ENCODE measurements around the gene GSK3B. TPM values are rescaled to one million over a fixed set of nuclear protein-coding genes. Genes with fewer than 3 reads are reported as not detected.
A peak's percentile ranks its signal among the peaks of the same experiment; 100 is the strongest.

Gene GSK3B
- total and polyA plus RNA-seq, 7 donors: 9.1 to 43.2 (median 34.5) TPM

- DNase-seq: no peak
- intact Hi-C loops (cut with DNase I): no loop called here
- 80 to 87% (median 85%) methylated on average over 2 of the region's 2 CpGs for WGBS, 3 donors
Measured at GRCh38 chr3:119937229-119937628, 157.0 kb downstream of the GSK3B start.

GRCh38 chr3:119934249-119934648 lies 160.0 kb downstream of the GSK3B start:
- Histone ChIP-seq H3K27me3 (ENCODE audit: insufficient read depth in 3 of 3, low read length in 2 of 3) (no peaks in the 10 kb centered on the region), H3K4me1 (peaks cover 5% of the 10 kb centered on the region), H3K4me3 (no peak overlapping the region), H3K27ac (no peak overlapping the region), H3K36me3 (ENCODE audit: insufficient read depth in 1 of 2, low read depth in 1 of 2) (no peaks in the 10 kb centered on the region), H3K9me3 (no peaks in the 10 kb centered on the region)
- TF ChIP-seq CTCF (IDR thresholded peaks at IDR 0.05): no peak
- DNase-seq (no peak), ATAC-seq (no peak)
- 78 to 87% (median 79%) methylated on average over 3 of the region's 3 CpGs for WGBS, 3 donors
- intact Hi-C loops (cut with DNase I): no loop called here

More at GRCh38 chr3:119937229-119937628, 157.0 kb downstream of the GSK3B start:
- ATAC-seq: no peak
- Histone ChIP-seq H3K27ac (no peak overlapping the region), H3K9me3 (no peaks in the 10 kb centered on the region), H3K4me3 (no peak overlapping the region), H3K27me3 (ENCODE audit: insufficient read depth in 3 of 3, low read length in 2 of 3) (no peaks in the 10 kb centered on the region), H3K36me3 (ENCODE audit: insufficient read depth in 1 of 2, low read depth in 1 of 2) (no peaks in the 10 kb centered on the region), H3K4me1 (no peaks in the 10 kb centered on the region)
- no peak for TF ChIP-seq CTCF (IDR thresholded peaks at IDR 0.05)

DNA sequence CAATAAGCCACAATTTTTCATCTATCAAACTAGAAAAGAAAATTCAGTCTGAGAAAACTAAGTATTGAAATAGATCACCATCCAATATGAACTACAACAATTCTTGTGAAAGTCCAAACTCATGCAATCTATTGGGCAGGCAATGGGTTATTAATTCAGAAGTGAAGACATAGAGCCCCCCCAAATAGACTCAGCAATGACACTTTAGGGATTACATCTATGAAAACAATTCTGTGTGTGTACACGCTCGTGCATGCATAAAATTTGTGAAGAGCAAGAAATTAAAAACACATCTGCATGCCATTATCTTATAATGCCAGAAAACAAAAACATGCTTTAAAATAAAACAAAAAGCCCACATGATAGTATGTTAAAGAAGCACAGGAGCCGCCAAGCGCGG lies 161.0 kb downstream of the GSK3B start:
- H3K9me3 ChIP-seq: no peaks in the 10 kb centered on the region
- no peak for ATAC-seq
- no peak overlapping the region for H3K27ac ChIP-seq
- no peak for TF ChIP-seq CTCF (IDR thresholded peaks at IDR 0.05)
- H3K27me3 ChIP-seq (ENCODE audit: insufficient read depth in 3 of 3, low read length in 2 of 3): no peaks in the 10 kb centered on the region
- DNase-seq: no peak
- no peaks in the 10 kb centered on the region for H3K36me3 ChIP-seq (ENCODE audit: insufficient read depth in 1 of 2, low read depth in 1 of 2)
- no peak overlapping the region for H3K4me3 ChIP-seq
- 83 to 91% (median 89%) methylated on average over 5 of the region's 5 CpGs for WGBS, 3 donors
- intact Hi-C loops (cut with DNase I): no loop called here
- peaks cover 5% of the 10 kb centered on the region for H3K4me1 ChIP-seq

DNA sequence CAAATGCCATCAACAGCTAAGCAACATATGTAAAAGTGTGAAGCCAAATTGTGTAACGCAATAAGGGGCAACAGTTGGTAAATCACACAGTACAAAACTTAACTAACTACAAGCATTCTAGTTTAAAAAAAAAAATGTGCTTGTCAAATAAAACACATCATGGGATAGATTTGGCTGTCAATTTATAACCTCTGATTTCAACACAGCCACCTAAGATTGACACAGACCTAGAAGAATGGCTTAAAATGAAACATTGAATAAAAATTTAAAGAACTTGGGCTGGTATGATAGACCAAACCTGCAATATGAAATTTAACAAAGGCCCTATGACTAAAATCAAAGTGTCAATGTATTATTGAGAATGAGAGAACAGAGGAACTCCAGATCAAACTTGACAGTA lies 164.0 kb downstream of the GSK3B start:
- Histone ChIP-seq H3K4me3 (no peak overlapping the region), H3K27ac (no peak overlapping the region), H3K27me3 (ENCODE audit: insufficient read depth in 3 of 3, low read length in 2 of 3) (no peaks in the 10 kb centered on the region), H3K9me3 (no peaks in the 10 kb centered on the region), H3K4me1 (peaks cover 5% of the 10 kb centered on the region), H3K36me3 (ENCODE audit: insufficient read depth in 1 of 2, low read depth in 1 of 2) (no peaks in the 10 kb centered on the region)
- no peak for DNase-seq
- intact Hi-C loops (cut with DNase I): loop anchor here in 1 of 2 donors (2.0 kb wide), 1 partner anchor 27 kb away; no protein-coding TSS in a partner anchor
- 88 to 93% (median 91%) methylated on average over 1 of the region's 1 CpG for WGBS, 3 donors
- peak in 1 of 4 donors; percentile 37 for ATAC-seq
- TF ChIP-seq CTCF (IDR thresholded peaks at IDR 0.05): no peak

- Histone ChIP-seq H3K4me3 (no peak overlapping the region), H3K36me3 (ENCODE audit: insufficient read depth in 1 of 2, low read depth in 1 of 2) (no peaks in the 10 kb centered on the region), H3K27ac (no peak overlapping the region), H3K9me3 (no peaks in the 10 kb centered on the region), H3K27me3 (ENCODE audit: insufficient read depth in 3 of 3, low read length in 2 of 3) (no peaks in the 10 kb centered on the region), H3K4me1 (peaks cover 5% of the 10 kb centered on the region)
- ATAC-seq (no peak), DNase-seq (no peak)
- WGBS, 3 donors: 98 to 100% (median 99%) methylated on average over 2 of the region's 2 CpGs
- intact Hi-C loops (cut with DNase I): no loop called here
- no peak for TF ChIP-seq CTCF (IDR thresholded peaks at IDR 0.05)
Measured at GRCh38 chr3:119927190-119927589, 167.1 kb downstream of the GSK3B start.
